GM12873 (cell line): ENCODE results near the gene ASTN2.

ENCODE experiments used
- CTCF ChIP-seq: IDR thresholded peaks from 2 replicates; pipeline ENCODE4 v1.5.1; 2012; ENCODE audit warnings: low read depth, mild to moderate bottlenecking, moderate library complexity, low read length, control low read depth; ENCODE audit not compliant: insufficient read depth; ENCODE audit errors: missing control alignments

ASTN2 gene

DNA sequence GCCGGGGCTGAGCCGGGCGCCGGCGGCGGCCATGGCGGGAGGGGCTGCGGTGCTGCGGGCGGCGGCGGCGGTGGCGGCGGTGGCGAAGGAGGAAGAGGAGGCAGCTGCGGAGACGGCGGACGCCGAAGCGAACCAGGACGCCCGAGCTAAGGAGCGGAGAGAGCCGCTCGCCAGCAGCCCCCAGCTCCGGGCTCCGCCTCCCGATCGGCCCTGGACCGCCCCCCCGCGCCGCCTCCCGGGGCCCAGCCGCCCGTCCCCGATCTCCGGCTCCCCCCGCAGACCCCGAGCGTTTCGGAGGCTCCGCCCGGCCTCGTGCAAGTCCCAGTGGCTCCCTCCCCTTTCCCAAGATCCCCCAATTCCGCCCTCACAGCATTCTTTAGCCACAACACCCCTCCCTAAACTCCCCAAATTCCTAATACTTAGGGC, at the start of gene ASTN2:
Gene ASTN2, minus strand, starts transcription at position 152 of the 426 bp plus-strand sequence. Its CDS starts 119 bp downstream, at position 33.
- no peak for TF ChIP-seq CTCF

GRCh38 chr9:117462861-117463260, 48.0 kb upstream of the ASTN2 start:
- TF ChIP-seq CTCF: no peak

- no peak for TF ChIP-seq CTCF
Observed at GRCh38 chr9:117461386-117461785, 46.5 kb upstream of the ASTN2 start.

DNA sequence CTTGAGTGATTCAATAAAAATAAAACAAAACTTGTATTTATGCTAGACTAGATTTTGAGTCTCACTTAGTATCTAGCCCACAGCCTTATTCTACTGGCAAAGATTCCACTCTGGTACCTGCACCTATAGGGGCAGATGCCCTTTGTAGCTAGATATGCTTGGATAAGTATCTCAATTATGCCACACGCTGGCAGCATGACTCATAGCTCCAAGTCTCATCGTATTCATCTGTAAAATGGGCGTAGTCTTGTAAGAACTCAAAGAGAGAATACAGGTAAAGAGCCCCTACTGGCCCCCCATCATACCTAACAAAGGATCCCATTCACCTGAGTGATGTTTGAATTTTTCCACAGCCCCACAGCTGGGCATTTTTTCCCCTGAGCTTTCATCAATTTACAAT, 45.9 kb upstream of the ASTN2 start:
- no peak for TF ChIP-seq CTCF

DNA sequence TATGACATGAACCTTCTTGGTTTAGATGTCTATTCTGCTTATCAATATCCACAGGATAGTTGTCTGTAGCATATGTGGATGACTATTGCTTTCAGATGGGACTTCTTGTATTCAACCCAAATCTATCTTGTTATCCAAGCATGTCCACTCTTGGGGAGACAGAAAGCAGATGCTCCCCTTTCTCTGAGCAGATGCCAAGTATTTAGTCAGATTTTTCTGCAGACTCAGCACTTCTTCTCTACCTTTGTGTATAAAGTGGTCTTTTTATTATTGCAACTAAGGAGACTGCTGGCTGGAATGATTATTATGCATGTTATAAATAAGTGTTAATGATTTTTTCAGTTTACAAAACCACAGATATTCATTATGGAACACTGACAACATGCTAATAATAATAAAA, 45.1 kb upstream of the ASTN2 start:
- TF ChIP-seq CTCF: no peak

- no peak for TF ChIP-seq CTCF
Observed at GRCh38 chr9:117458066-117458465, 43.2 kb upstream of the ASTN2 start.

DNA sequence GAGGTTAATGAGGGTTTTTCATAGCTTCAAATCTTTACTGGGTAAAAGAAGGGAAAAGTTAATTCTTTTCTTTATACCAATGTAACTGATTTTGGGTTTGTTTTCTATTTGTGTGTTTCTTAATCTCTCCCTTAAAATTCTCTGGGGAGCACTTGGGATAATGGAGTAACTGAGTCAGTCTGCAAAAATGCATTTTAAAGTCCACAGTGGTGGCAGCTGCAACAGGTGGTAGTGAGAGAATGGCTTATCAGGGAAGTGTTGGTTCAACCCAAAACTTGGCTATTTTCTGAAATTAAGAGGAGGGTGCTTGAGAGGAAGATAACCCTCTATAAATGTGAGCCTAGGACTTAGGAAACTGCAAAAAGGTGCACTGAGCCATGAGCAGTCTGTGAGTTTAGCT, 39.9 kb upstream of the ASTN2 start:
- TF ChIP-seq CTCF: no peak
